BLaER1 (cell line): ENCODE results near the gene SOX8.

Experiments
- H3K27ac ChIP-seq: shearing (Covaris generic); formaldehyde crosslinking; 2 replicates; pipeline ENCODE4 v1.8.1; 2022
- H3K27me3 ChIP-seq: shearing (Covaris generic); formaldehyde crosslinking; 2 replicates; pipeline ENCODE4 v1.8.1; 2022
- H3K36me3 ChIP-seq: shearing (Covaris generic); formaldehyde crosslinking; 2 replicates; pipeline ENCODE4 v1.8.1; 2022
- H3K4me1 ChIP-seq: shearing (Covaris generic); formaldehyde crosslinking; 2 replicates; pipeline ENCODE4 v1.8.1; 2022
- H3K4me2 ChIP-seq: shearing (Covaris generic); formaldehyde crosslinking; 2 replicates; pipeline ENCODE4 v1.8.1; 2022
- H3K4me3 ChIP-seq: shearing (Covaris generic); formaldehyde crosslinking; 2 replicates; pipeline ENCODE4 v1.8.1; 2022
- H3K9ac ChIP-seq: shearing (Covaris generic); formaldehyde crosslinking; 2 replicates; pipeline ENCODE4 v1.8.1; 2022
- H3K9me3 ChIP-seq: shearing (Covaris generic); formaldehyde crosslinking; 2 replicates; pipeline ENCODE4 v1.8.1; 2022
- H4K20me1 ChIP-seq: shearing (Covaris generic); formaldehyde crosslinking; 2 replicates; pipeline ENCODE4 v1.8.1; 2022
- Cebpa-rat ChIP-seq: shearing (Covaris generic); IDR thresholded peaks from 2 replicates; pipeline ENCODE4 v1.8.1; 2022

Gene SOX8

GRCh38 chr16:984121-984694 lies 2.6 kb downstream of the SOX8 start:
- Histone ChIP-seq H3K4me3 (no peak overlapping the region), H3K9me3 (no peaks in the 10 kb centered on the region), H4K20me1 (peaks cover 64% of the 10 kb centered on the region), H3K4me2 (no peak overlapping the region), H3K27ac (no peak overlapping the region), H3K27me3 (peaks cover 100% of the 10 kb centered on the region), H3K4me1 (peaks cover 39% of the 10 kb centered on the region), H3K9ac (no peak overlapping the region), H3K36me3 (no peaks in the 10 kb centered on the region)
- TF ChIP-seq Cebpa-rat: no peak

- peaks cover 33% of the 10 kb centered on the region for H3K4me1 ChIP-seq
- H3K9me3 ChIP-seq: no peaks in the 10 kb centered on the region
- peaks cover 100% of the 10 kb centered on the region for H3K27me3 ChIP-seq
- no peak for TF ChIP-seq Cebpa-rat
- H3K9ac ChIP-seq: no peak overlapping the region
- H3K36me3 ChIP-seq: no peaks in the 10 kb centered on the region
- peaks cover 62% of the 10 kb centered on the region for H4K20me1 ChIP-seq
- no peak overlapping the region for H3K27ac ChIP-seq
- no peak overlapping the region for H3K4me3 ChIP-seq
- peak overlapping the region; percentile 53; the same call in 1 of the 2 replicates for H3K4me2 ChIP-seq
Observed at GRCh38 chr16:984736-985636, 3.4 kb downstream of the SOX8 start.

GRCh38 chr16:985646-986400 lies 4.3 kb downstream of the SOX8 start:
- TF ChIP-seq Cebpa-rat: no peak
- H3K27me3 ChIP-seq: peaks cover 100% of the 10 kb centered on the region
- H4K20me1 ChIP-seq: peaks cover 61% of the 10 kb centered on the region
- H3K9me3 ChIP-seq: no peaks in the 10 kb centered on the region
- no peak overlapping the region for H3K27ac ChIP-seq
- H3K4me1 ChIP-seq: peaks cover 25% of the 10 kb centered on the region
- H3K9ac ChIP-seq: no peak overlapping the region
- H3K4me2 ChIP-seq: peak overlapping the region; percentile 53
- H3K4me3 ChIP-seq: no peak overlapping the region
- no peaks in the 10 kb centered on the region for H3K36me3 ChIP-seq

DNA sequence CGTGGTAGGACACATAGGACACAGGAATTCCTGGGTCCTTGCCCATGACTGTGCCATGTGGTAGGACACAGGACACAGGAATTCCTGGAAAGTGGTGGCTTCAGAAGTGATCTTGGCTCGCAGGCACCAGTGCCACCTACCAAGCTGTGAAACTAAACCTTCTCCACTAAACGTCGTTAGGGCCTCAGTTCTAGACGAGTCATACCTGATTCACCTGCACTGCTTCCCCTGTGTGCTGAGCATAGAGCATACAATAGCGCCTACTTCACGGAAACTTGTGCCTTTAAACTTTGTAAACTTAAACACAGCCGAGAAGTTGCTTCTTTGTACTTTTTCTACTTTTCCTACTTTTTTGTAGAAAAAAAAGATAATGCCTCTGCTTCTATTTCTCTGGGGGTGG lies 4.8 kb downstream of the SOX8 start:
- H3K27ac ChIP-seq: no peak overlapping the region
- peaks cover 22% of the 10 kb centered on the region for H3K4me1 ChIP-seq
- H3K9me3 ChIP-seq: no peaks in the 10 kb centered on the region
- no peak overlapping the region for H3K4me3 ChIP-seq
- peaks cover 61% of the 10 kb centered on the region for H4K20me1 ChIP-seq
- TF ChIP-seq Cebpa-rat: no peak
- H3K27me3 ChIP-seq: peaks cover 99% of the 10 kb centered on the region
- no peaks in the 10 kb centered on the region for H3K36me3 ChIP-seq
- no peak overlapping the region for H3K9ac ChIP-seq
- H3K4me2 ChIP-seq: peak overlapping the region; percentile 53

DNA sequence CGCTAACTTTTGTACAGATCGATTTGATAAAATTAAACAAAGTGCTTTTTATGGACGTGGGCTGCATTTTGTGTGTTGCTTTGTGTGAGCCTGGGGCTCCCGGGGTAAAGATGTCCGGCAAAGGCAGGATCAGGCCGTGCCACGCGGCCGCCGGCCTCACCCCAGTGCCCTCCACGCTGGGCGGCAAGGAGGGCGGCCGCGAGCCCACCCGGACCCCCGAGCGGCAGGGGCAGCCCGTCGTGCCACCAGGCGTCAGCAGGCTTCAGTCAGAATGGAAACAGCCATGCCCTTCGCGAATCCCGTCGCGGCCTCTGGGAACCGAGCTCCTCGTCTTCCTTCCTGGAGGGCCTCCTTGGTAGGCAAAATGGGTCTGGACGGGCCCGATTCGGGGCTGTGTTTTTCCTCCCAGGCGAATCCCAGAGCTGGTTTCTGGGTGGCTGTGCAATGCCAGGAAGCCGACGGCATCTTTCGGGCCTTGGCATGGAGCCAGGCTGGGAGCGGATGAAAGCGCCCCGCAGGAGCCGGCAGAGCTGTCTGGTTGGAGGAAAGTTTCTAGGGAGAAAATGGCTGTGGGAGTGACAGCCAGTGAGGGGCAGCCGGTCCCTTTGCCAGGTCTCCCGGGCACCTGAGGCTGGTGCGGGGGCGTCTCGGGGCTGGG lies 5.5 kb downstream of the SOX8 start:
- H3K9me3 ChIP-seq: no peaks in the 10 kb centered on the region
- no peak overlapping the region for H3K9ac ChIP-seq
- no peak for TF ChIP-seq Cebpa-rat
- H4K20me1 ChIP-seq: peaks cover 56% of the 10 kb centered on the region
- peaks cover 98% of the 10 kb centered on the region for H3K27me3 ChIP-seq
- peaks cover 17% of the 10 kb centered on the region for H3K4me1 ChIP-seq
- H3K4me3 ChIP-seq: no peak overlapping the region
- H3K36me3 ChIP-seq: no peaks in the 10 kb centered on the region
- H3K4me2 ChIP-seq: no peak overlapping the region
- no peak overlapping the region for H3K27ac ChIP-seq

GRCh38 chr16:987906-988305 lies 6.3 kb downstream of the SOX8 start:
- Histone ChIP-seq H4K20me1 (peaks cover 47% of the 10 kb centered on the region), H3K27me3 (peaks cover 98% of the 10 kb centered on the region), H3K4me1 (peaks cover 14% of the 10 kb centered on the region), H3K9me3 (no peaks in the 10 kb centered on the region), H3K36me3 (no peaks in the 10 kb centered on the region), H3K4me2 (no peak overlapping the region), H3K4me3 (no peak overlapping the region), H3K27ac (no peak overlapping the region), H3K9ac (no peak overlapping the region)
- no peak for TF ChIP-seq Cebpa-rat

DNA sequence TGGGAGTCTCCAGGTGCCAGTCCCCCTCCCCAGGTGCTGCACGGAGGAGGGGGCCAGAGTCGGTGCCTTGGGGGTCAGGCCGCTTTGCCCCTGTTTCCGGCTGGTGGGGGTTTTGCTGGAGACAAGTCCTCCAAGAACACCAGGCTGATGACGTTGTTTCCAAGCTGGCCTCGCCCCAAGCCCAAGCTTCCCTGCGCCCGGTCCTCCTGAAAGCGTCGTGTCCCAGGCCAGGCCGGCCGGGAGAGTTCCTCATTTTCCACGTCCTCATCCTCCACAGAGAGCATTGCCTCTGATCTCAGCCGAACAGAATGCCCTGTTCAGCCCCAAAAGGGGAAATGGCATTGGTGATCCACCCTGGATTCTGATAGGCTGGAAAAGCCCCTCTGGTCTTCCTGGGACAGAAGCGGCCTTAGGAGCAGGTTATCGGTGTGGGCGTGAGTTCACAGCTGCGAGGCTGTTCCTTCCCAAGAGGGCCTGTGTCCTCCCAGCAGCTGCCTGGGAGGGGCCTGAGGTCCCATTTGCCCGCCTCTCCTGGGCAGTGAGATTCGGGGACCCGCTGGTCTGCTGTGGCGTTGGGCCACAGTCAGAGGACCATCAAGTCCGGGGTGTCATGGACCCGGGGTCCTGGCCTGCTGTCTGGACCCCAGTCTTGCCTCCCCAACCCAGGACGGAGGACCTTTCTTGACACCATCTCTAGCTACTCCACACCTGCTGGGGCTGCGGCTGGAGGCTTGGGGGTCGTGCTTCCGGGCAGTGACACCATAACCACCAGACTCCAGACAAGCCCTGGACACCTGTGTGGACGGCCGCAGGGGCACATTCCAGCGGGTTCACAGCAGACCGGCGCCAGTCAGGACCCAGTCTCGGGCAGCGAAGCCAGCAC lies 7.1 kb downstream of the SOX8 start:
- Histone ChIP-seq H3K4me1 (peaks cover 14% of the 10 kb centered on the region), H3K27me3 (peaks cover 95% of the 10 kb centered on the region), H3K36me3 (no peaks in the 10 kb centered on the region), H3K9me3 (no peaks in the 10 kb centered on the region), H3K27ac (no peak overlapping the region), H3K4me2 (no peak overlapping the region; the same call in 1 of the 2 replicates), H4K20me1 (peaks cover 39% of the 10 kb centered on the region; the same call in 1 of the 2 replicates), H3K9ac (no peak overlapping the region), H3K4me3 (no peak overlapping the region)
- no peak for TF ChIP-seq Cebpa-rat

DNA sequence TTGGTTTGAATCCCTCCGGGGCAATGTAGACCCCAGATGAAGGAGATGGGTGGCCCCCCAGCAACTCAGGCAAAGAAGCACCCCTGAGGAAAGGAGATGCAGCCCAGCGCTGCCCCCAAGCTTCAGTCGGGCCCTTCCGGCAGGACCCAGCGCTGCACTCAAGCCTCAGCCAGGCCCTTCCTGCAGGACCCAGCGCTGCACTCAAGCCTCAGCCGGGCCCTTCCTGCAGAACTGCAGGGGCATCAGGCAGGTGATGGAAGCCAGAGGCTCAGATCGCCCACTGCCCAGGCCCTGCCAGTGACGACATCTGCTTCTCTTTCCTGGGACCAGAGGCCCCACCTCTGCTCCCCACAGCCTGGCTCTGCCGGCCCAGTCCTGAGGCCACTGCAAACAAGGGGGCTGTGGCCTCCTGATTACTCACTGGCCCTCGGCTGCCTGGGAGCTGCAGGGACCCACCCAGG lies 7.8 kb downstream of the SOX8 start:
- no peaks in the 10 kb centered on the region for H3K36me3 ChIP-seq

More for the DNA sequence above, 7.8 kb downstream of the SOX8 start:
- peaks cover 33% of the 10 kb centered on the region; the same call in 1 of the 2 replicates for H4K20me1 ChIP-seq
- no peak overlapping the region for H3K9ac ChIP-seq
- H3K27ac ChIP-seq: no peak overlapping the region
- peaks cover 89% of the 10 kb centered on the region for H3K27me3 ChIP-seq
- H3K9me3 ChIP-seq: no peaks in the 10 kb centered on the region
- no peak for TF ChIP-seq Cebpa-rat
- H3K4me2 ChIP-seq: no peak overlapping the region
- peaks cover 14% of the 10 kb centered on the region for H3K4me1 ChIP-seq
- no peak overlapping the region for H3K4me3 ChIP-seq
